ENCODE measurements around the gene PPP1R11. TPM values are rescaled to one million over a fixed set of nuclear protein-coding genes. Genes with fewer than 3 reads are reported as not detected.
A peak's percentile ranks its signal among the peaks of the same experiment; 100 is the strongest.

PPP1R11 gene
- polyA plus RNA-seq, 3 donors: 49.3 to 107 (median 67.7) TPM

DNA sequence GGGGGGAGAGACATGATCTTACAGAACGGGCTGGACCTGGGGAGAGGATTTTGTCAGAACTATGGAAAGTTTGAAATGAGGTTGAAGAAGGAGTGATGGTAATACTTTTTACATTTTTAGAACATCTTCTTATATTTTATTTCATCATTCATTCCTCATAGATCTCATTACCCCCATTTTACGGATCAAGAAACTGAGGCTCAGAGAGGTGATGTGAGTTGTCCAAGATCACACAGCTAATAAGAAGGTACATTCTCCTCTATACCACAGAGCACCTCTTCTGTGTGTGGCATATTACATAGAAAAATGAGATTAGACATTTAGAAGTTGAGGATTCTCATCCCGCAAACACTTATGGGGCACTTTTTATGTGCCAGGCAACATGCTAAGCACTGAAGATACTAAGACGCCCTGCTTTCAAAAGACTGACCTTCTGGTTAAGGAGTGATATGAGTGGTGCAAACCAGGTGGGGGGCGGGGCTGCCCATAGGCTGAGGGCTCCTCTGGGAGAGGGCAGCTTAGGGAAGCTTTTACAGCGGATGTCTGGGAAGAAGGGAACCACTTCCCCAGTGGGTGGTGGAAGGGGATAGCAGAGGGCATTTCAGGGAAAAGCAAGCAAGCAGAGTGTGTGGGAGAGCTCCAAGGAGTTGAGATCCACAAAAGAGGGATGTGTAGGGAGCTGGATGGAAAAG lies 26.0 kb downstream of the PPP1R11 start:
- TF ChIP-seq, protein P1, sequence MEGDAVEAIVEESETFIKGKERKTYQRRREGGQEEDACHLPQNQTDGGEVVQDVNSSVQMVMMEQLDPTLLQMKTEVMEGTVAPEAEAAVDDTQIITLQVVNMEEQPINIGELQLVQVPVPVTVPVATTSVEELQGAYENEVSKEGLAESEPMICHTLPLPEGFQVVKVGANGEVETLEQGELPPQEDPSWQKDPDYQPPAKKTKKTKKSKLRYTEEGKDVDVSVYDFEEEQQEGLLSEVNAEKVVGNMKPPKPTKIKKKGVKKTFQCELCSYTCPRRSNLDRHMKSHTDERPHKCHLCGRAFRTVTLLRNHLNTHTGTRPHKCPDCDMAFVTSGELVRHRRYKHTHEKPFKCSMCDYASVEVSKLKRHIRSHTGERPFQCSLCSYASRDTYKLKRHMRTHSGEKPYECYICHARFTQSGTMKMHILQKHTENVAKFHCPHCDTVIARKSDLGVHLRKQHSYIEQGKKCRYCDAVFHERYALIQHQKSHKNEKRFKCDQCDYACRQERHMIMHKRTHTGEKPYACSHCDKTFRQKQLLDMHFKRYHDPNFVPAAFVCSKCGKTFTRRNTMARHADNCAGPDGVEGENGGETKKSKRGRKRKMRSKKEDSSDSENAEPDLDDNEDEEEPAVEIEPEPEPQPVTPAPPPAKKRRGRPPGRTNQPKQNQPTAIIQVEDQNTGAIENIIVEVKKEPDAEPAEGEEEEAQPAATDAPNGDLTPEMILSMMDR (IDR thresholded peaks at IDR 0.05): no peak

DNA sequence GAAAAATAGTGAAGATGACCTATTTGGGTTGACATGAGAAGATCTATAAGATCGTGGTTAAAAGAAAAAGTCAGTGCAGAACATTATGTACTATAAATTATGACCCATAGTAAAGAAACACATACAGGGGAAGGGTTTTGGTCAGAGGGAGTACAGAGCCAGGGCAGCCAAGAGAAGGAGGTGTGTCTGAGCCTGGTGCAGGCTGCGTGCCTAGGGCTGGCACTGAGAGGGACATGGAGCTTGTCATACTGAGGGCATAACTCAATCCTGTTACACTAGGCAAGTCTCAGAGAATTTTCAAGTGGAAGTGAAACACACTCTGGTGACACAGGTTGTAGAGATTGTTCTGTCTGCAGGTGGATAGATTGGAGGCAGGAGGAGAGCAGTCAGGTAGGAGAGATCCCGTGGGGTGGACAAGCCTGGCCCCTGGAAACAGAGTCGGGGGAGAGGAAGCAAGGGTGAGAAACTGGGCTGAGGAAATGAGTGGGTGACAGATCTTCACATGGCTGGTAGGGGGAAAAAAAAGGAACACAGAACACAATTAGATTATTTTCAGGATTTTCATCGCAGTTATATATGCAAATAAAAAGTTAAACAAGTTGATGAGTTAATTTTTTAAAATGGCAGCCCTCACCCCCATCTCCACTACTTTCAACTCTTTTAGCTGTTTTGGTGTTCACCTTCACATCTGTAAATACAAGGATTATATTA lies 27.1 kb downstream of the PPP1R11 start:
- Mint-ChIP-seq H3K27me3 (ENCODE audit: low read depth in 3 of 3) (peaks cover 61 to 87% (median 62%) of the 10 kb centered on the region in 3 donors), H3K27ac (no peak overlapping the region), H3K36me3 (no peaks in the 10 kb centered on the region), H3K9me3 (peaks cover 0 to 2% (median 0%) of the 10 kb centered on the region in 7 donors), H3K4me1 (no peaks in the 10 kb centered on the region), H3K4me3 (peak overlapping the region in 1 of 2 donors; percentile 56)
- Histone ChIP-seq H3K9me3 (replicated peaks in 1 of 2; ENCODE audit: control insufficient read depth in 1 of 2, insufficient read depth in 1 of 2, low read length in 2 of 2) (no peaks in the 10 kb centered on the region), H3K9ac (ENCODE audit: insufficient read depth, low read length, poor library complexity, severe bottlenecking) (no peak overlapping the region), H3K27me3 (ENCODE audit: control insufficient read depth in 2 of 2, insufficient read depth in 2 of 2, low read length in 2 of 2) (peaks cover 31 to 74% of the 10 kb centered on the region in 2 donors), H3K4me3 (replicated peaks in 1 of 3; ENCODE audit: low read depth in 2 of 3, low read length in 3 of 3) (no peak overlapping the region), H3K27ac (ENCODE audit: low read depth in 1 of 2, low read length in 2 of 2) (no peak overlapping the region), H3K79me2 (ENCODE audit: insufficient read depth, low read length) (no peaks in the 10 kb centered on the region), H3K4me1 (ENCODE audit: control insufficient read depth in 1 of 2, insufficient read depth in 2 of 2, low read length in 2 of 2) (no peaks in the 10 kb centered on the region), H4K20me1 (ENCODE audit: insufficient read depth, low read length) (no peaks in the 10 kb centered on the region), H2AFZ (ENCODE audit: insufficient read depth, low read depth, low read length, poor library complexity, severe bottlenecking) (no peak overlapping the region), H3K36me3 (replicated peaks in 1 of 2; ENCODE audit: control insufficient read depth in 1 of 2, insufficient read depth in 2 of 2, low read length in 2 of 2) (no peaks in the 10 kb centered on the region), H3K4me2 (replicated peaks; ENCODE audit: extremely low read depth, low read length, poor library complexity, severe bottlenecking) (no peak overlapping the region)
- WGBS (ENCODE audit: insufficient coverage): no CpG with 5 or more reads among the region's 5 CpGs
- intact Hi-C loops (cut with micrococcal nuclease): no loop called here
- TF ChIP-seq, protein P1 (IDR thresholded peaks at IDR 0.05): no peak
- no peak for DNase-seq

More for the DNA sequence above, 26.0 kb downstream of the PPP1R11 start:
- Mint-ChIP-seq H3K36me3 (no peaks in the 10 kb centered on the region), H3K9me3 (peaks cover 0 to 2% (median 0%) of the 10 kb centered on the region in 7 donors), H3K4me1 (no peaks in the 10 kb centered on the region), H3K4me3 (peak overlapping the region in 1 of 2 donors; percentile 57), H3K27me3 (ENCODE audit: low read depth in 3 of 3) (peaks cover 55 to 80% (median 57%) of the 10 kb centered on the region in 3 donors), H3K27ac (no peak overlapping the region)
- Histone ChIP-seq H3K9ac (ENCODE audit: insufficient read depth, low read length, poor library complexity, severe bottlenecking) (no peak overlapping the region), H3K4me2 (replicated peaks; ENCODE audit: extremely low read depth, low read length, poor library complexity, severe bottlenecking) (no peak overlapping the region), H3K9me3 (replicated peaks in 1 of 2; ENCODE audit: control insufficient read depth in 1 of 2, insufficient read depth in 1 of 2, low read length in 2 of 2) (no peaks in the 10 kb centered on the region), H3K27me3 (ENCODE audit: control insufficient read depth in 2 of 2, insufficient read depth in 2 of 2, low read length in 2 of 2) (peaks cover 26 to 70% of the 10 kb centered on the region in 2 donors), H2AFZ (ENCODE audit: insufficient read depth, low read depth, low read length, poor library complexity, severe bottlenecking) (no peak overlapping the region), H3K4me1 (ENCODE audit: control insufficient read depth in 1 of 2, insufficient read depth in 2 of 2, low read length in 2 of 2) (no peaks in the 10 kb centered on the region), H3K79me2 (ENCODE audit: insufficient read depth, low read length) (no peaks in the 10 kb centered on the region), H3K36me3 (replicated peaks in 1 of 2; ENCODE audit: control insufficient read depth in 1 of 2, insufficient read depth in 2 of 2, low read length in 2 of 2) (no peaks in the 10 kb centered on the region), H4K20me1 (ENCODE audit: insufficient read depth, low read length) (no peaks in the 10 kb centered on the region), H3K4me3 (replicated peaks in 1 of 3; ENCODE audit: low read depth in 2 of 3, low read length in 3 of 3) (no peak overlapping the region), H3K27ac (ENCODE audit: low read depth in 1 of 2, low read length in 2 of 2) (no peak overlapping the region)
- intact Hi-C loops (cut with micrococcal nuclease): no loop called here
- 90% methylated on average over 4 of the region's 6 CpGs for WGBS (ENCODE audit: insufficient coverage)
- no peak for DNase-seq
